GM12874 (cell line): Measurements from ENCODE around the gene GGA1.

ENCODE experiments used
- CTCF ChIP-seq: IDR thresholded peaks from 2 replicates; pipeline ENCODE4 v1.5.1; 2011; ENCODE audit warnings: low read depth, mild to moderate bottlenecking, control low read depth, low read length, moderate library complexity; ENCODE audit not compliant: insufficient read depth

Gene GGA1

GRCh38 chr22:37681556-37682049, 73.0 kb downstream of the GGA1 start:
- peak; percentile 92 for TF ChIP-seq CTCF
